ENCODE results near the gene NXPH2. TPM values are rescaled to one million over a fixed set of nuclear protein-coding genes. Genes with fewer than 3 reads are reported as not detected.

The NXPH2 gene
- total RNA-seq, 2 donors from 2014 or later, result not detected

- no peak for DNase-seq (ENCODE audit: low spot score)
Measured at GRCh38 chr2:138713069-138713496, 67.1 kb downstream of the NXPH2 start.

GRCh38 chr2:138712212-138712979 is 67.8 kb downstream of the NXPH2 start:
- no peaks in the 10 kb centered on the region for H3K27me3 ChIP-seq (replicated peaks; ENCODE audit: insufficient read depth)
- no peak overlapping the region for H3K4me3 ChIP-seq
- ATAC-seq (ENCODE audit: insufficient number of reproducible peaks, low FRiP score, low read depth) (no peak), DNase-seq (ENCODE audit: low spot score) (no peak)
- no peak overlapping the region for H3K27ac ChIP-seq
- no peak for TF ChIP-seq CTCF (IDR thresholded peaks at IDR 0.05)
- H3K36me3 ChIP-seq, result no peaks in the 10 kb centered on the region
- H3K9me3 ChIP-seq, result no peaks in the 10 kb centered on the region
- H3K4me1 ChIP-seq (ENCODE audit: control insufficient read depth in 1 of 2, low read depth in 2 of 2), result peaks cover 14 to 18% of the 10 kb centered on the region in 2 donors

More at GRCh38 chr2:138713069-138713496, 67.1 kb downstream of the NXPH2 start:
- Histone ChIP-seq H3K27me3 (replicated peaks; ENCODE audit: insufficient read depth) (no peaks in the 10 kb centered on the region), H3K9me3 (no peaks in the 10 kb centered on the region), H3K27ac (no peak overlapping the region), H3K4me1 (ENCODE audit: control insufficient read depth in 1 of 2, low read depth in 2 of 2) (peaks cover 9 to 11% of the 10 kb centered on the region in 2 donors), H3K36me3 (no peaks in the 10 kb centered on the region), H3K4me3 (no peak overlapping the region)
- TF ChIP-seq CTCF (IDR thresholded peaks at IDR 0.05), result no peak
- ATAC-seq (ENCODE audit: insufficient number of reproducible peaks, low FRiP score, low read depth), result no peak

GRCh38 chr2:138711812-138712211 is 68.4 kb downstream of the NXPH2 start:
- no peaks in the 10 kb centered on the region for H3K27me3 ChIP-seq (replicated peaks; ENCODE audit: insufficient read depth)
- H3K36me3 ChIP-seq, result no peaks in the 10 kb centered on the region
- H3K4me1 ChIP-seq (ENCODE audit: control insufficient read depth in 1 of 2, low read depth in 2 of 2), result peaks cover 14 to 23% of the 10 kb centered on the region in 2 donors
- TF ChIP-seq CTCF (IDR thresholded peaks at IDR 0.05), result no peak
- no peak for ATAC-seq (ENCODE audit: insufficient number of reproducible peaks, low FRiP score, low read depth)
- no peak overlapping the region for H3K27ac ChIP-seq
- no peaks in the 10 kb centered on the region for H3K9me3 ChIP-seq
- DNase-seq (ENCODE audit: low spot score), result no peak
- no peak overlapping the region for H3K4me3 ChIP-seq

GRCh38 chr2:138708682-138709241 is 71.4 kb downstream of the NXPH2 start:
- H3K9me3 ChIP-seq, result no peaks in the 10 kb centered on the region
- peaks cover 14 to 23% of the 10 kb centered on the region in 2 donors for H3K4me1 ChIP-seq (ENCODE audit: control insufficient read depth in 1 of 2, low read depth in 2 of 2)
- ATAC-seq (ENCODE audit: insufficient number of reproducible peaks, low FRiP score, low read depth) (no peak), DNase-seq (ENCODE audit: low spot score) (no peak)
- H3K27me3 ChIP-seq (replicated peaks; ENCODE audit: insufficient read depth), result no peaks in the 10 kb centered on the region
- no peaks in the 10 kb centered on the region for H3K36me3 ChIP-seq
- no peak for TF ChIP-seq CTCF (IDR thresholded peaks at IDR 0.05)
- H3K4me3 ChIP-seq, result peak overlapping the region; percentile 36
- H3K27ac ChIP-seq, result no peak overlapping the region

- peak overlapping the region in 1 of 2 donors; percentile 0 for H3K27ac ChIP-seq
- H3K27me3 ChIP-seq (replicated peaks; ENCODE audit: insufficient read depth), result no peaks in the 10 kb centered on the region
- H3K36me3 ChIP-seq, result no peaks in the 10 kb centered on the region
- peaks cover 14 to 23% of the 10 kb centered on the region in 2 donors for H3K4me1 ChIP-seq (ENCODE audit: control insufficient read depth in 1 of 2, low read depth in 2 of 2)
- ATAC-seq (ENCODE audit: insufficient number of reproducible peaks, low FRiP score, low read depth) (no peak), DNase-seq (ENCODE audit: low spot score) (no peak)
- H3K9me3 ChIP-seq, result no peaks in the 10 kb centered on the region
- TF ChIP-seq CTCF (IDR thresholded peaks at IDR 0.05), result no peak
- H3K4me3 ChIP-seq, result no peak overlapping the region
Measured at GRCh38 chr2:138707392-138708074, 72.7 kb downstream of the NXPH2 start.

Data from thoracic aorta (tissue), 2 donors.